Peyer's patch (tissue), 4 donors: ENCODE results near the gene NDUFS8.

Experiments
- CTCF ChIP-seq, 6 experiments: fragments of 450-650 bp in 4 of 6; fragments of 200-600 bp in 2 of 6; sonication (generic) in 1 of 6; IDR thresholded peaks; one replicate each; pipeline ENCODE4 v1.5.1; 2017 to 2019; ENCODE audit warnings: antibody characterized with exemption in 6 of 6, mild to moderate bottlenecking in 3 of 6, moderate library complexity in 1 of 6
- POLR2A ChIP-seq, 2 donors: fragments of 450-650 bp; IDR thresholded peaks; one replicate each; pipeline ENCODE4 v1.5.1; 2017; ENCODE audit warnings: antibody characterized with exemption in 2 of 2, mild to moderate bottlenecking in 2 of 2, moderate library complexity in 2 of 2

GRCh38 chr11:68012843-68013610 is 17.5 kb upstream of the NDUFS8 start:
- TF ChIP-seq CTCF (IDR thresholded peaks at IDR 0.05) (no peak), POLR2A (IDR thresholded peaks at IDR 0.05) (no peak)
